ENCODE results near the gene BCOR.

GRCh38 chrX:40131654-40132337 is 34.0 kb upstream of the BCOR start:
- TF ChIP-seq RAD21 (IDR thresholded peaks at IDR 0.05; ENCODE audit: low read depth) (no peak), POLR2AphosphoS5 (IDR thresholded peaks at IDR 0.05; ENCODE audit: low read depth, low read length) (no peak), EZH2phosphoT487 (IDR thresholded peaks at IDR 0.05; ENCODE audit: borderline replicate concordance) (no peak), CTCF (IDR thresholded peaks at IDR 0.05 in 2 of 3, conservative IDR thresholded peaks at IDR 0.05 in 1 of 3; ENCODE audit: borderline replicate concordance in 1 of 3, insufficient read depth in 1 of 3, low read depth in 2 of 3, low read length in 2 of 3) (no peak), EZH2 (IDR thresholded peaks at IDR 0.05) (no peak), SP1 (IDR thresholded peaks at IDR 0.05; ENCODE audit: low read depth) (no peak)
